HG02763 (cell line): Measurements from ENCODE around the gene FAM120C.

Experiments
- ATAC-seq: cut with Tn5 transposase; IDR thresholded peaks from one replicate; pipeline ENCODE4 v1.9.1; 2021; ENCODE audit warnings: mild to moderate bottlenecking, moderate library complexity; ENCODE audit not compliant: unreplicated experiment

The FAM120C gene

GRCh38 chrX:54044126-54044876 lies 138.8 kb downstream of the FAM120C start, which contains the start of gene PHF8:
Gene PHF8, minus strand, starts transcription at chrX:54044473. Its CDS starts 1,745 bp downstream, at chrX:54042728.
- ATAC-seq = peak; percentile 78

GRCh38 chrX:54043541-54044125 lies 139.4 kb downstream of the FAM120C start:
- ATAC-seq = peak; percentile 14

GRCh38 chrX:54043056-54043455 lies 140.0 kb downstream of the FAM120C start:
- no peak for ATAC-seq

- no peak for ATAC-seq
These were observed 140.4 kb downstream of the FAM120C start for GRCh38 chrX:54042609-54043021.

GRCh38 chrX:54030329-54030728 lies 152.7 kb downstream of the FAM120C start:
- no peak for ATAC-seq

GRCh38 chrX:54029529-54030143 lies 153.4 kb downstream of the FAM120C start:
- ATAC-seq = no peak

- no peak for ATAC-seq
These were observed 158.7 kb downstream of the FAM120C start for GRCh38 chrX:54024350-54024749.
